GM12892 (cell line): ENCODE measurements around the gene SLC25A13.

Source experiments
- POLR2A ChIP-seq: IDR thresholded peaks from 2 replicates; pipeline ENCODE4 v1.6.1; 2011; ENCODE audit warnings: low read depth, low read length, control low read depth
- TAF1 ChIP-seq: IDR thresholded peaks from 2 replicates; pipeline ENCODE4 v1.6.1; 2011; ENCODE audit warnings: low read depth, mild to moderate bottlenecking, control low read depth, low read length, borderline replicate concordance

DNA sequence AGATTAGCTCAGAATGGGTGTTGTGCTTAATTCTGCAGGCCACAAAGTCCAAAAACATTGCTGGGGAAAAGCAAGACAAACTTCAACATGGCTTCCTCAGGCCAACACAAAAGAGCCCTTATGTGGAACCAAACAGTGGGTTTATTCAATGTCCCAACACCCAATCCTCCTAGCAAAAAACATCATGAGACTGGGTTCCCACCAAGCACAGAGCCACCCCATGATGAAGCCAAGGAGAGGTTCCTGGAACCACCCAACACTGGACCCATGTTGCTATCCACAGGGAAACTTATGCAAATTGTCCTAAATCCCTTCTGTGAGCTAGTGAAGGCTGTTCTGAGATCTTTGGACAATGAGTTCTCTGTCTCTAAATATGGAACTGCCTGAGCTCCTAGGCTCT, 24.0 kb downstream of the SLC25A13 start:
- TF ChIP-seq POLR2A (no peak), TAF1 (no peak)
